NB4 (cell line): ENCODE data around the gene C1QTNF9B.

Experiments used
- DNase-seq: peaks from one replicate; pipeline ENCODE4 v3.0.0; 2010; ENCODE audit warnings: low read depth
- H3K4me3 ChIP-seq: one replicate; pipeline ENCODE4 v1.5.1; 2011; ENCODE audit warnings: mild to moderate bottlenecking, low read depth, low read length, moderate library complexity
- CTCF ChIP-seq: IDR thresholded peaks from one replicate; pipeline ENCODE4 v1.5.1; 2012; ENCODE audit warnings: low read depth, low read length
- MYC ChIP-seq: IDR thresholded peaks from 2 replicates; pipeline ENCODE4 v1.6.1; 2011; ENCODE audit warnings: low read depth, low read length
- POLR2A ChIP-seq: IDR thresholded peaks from 2 replicates; pipeline ENCODE4 v1.6.1; 2011; ENCODE audit warnings: mild to moderate bottlenecking; ENCODE audit not compliant: insufficient read length; ENCODE audit errors: extremely low read depth
- TF ChIP-seq, protein P1 (sequence below): IDR thresholded peaks from 2 replicates; pipeline ENCODE4 v1.6.1; 2011; ENCODE audit warnings: low read depth, low read length

The C1QTNF9B gene

DNA sequence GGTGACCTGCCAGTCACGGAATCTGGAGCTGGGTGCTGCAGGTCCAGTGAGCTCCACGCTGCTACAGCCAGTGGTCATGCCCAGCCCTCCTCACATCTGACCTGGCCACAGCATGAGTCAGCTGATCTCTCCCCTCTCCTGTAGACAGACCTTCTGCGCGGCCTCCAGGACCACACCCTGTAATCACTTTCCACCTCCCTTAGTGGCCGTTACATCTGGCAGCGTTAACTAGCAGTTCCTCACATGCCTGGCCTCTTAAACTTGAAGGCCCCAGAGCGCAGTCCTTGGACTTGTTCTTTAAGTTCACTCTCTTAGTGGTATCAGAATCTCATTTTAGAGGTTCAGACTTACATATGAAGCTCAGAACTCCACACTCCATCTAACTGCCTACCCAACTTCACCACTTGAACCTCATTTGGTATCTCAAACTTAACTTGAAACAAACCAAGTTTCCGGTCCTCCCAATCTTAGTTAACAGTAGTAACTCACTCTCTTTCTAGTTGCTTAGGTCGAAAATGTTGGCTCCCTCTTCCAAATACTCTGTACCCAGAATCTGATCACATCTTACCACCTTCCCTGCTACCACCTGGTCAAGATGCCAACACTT, 30.8 kb downstream of the C1QTNF9B start:
- no peak overlapping the region for H3K4me3 ChIP-seq
- DNase-seq = no peak
- TF ChIP-seq CTCF (no peak), POLR2A (no peak)

DNA sequence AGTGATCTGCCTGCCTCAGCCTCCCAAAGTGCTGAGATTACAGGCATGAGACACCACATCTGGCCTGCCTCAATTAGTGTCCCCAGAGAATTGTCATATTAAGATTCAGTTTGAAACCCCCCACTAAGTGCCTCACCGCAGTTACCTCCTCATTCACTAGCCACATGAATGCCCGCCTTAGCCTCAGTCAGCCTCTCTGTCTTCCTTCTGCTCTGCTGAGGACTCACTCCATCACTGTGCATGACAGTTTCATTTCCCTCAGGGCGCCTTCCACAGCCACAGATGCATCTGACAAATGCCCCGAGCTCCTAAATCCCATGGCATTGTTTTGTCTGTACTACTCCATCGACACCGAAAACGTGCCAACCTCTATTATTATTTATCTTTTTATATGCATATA, 31.4 kb downstream of the C1QTNF9B start:
- no peak for DNase-seq
- TF ChIP-seq, protein P1, sequence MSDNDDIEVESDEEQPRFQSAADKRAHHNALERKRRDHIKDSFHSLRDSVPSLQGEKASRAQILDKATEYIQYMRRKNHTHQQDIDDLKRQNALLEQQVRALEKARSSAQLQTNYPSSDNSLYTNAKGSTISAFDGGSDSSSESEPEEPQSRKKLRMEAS = no peak
- TF ChIP-seq CTCF (no peak), POLR2A (no peak), MYC (no peak)
- H3K4me3 ChIP-seq = no peak overlapping the region

DNA sequence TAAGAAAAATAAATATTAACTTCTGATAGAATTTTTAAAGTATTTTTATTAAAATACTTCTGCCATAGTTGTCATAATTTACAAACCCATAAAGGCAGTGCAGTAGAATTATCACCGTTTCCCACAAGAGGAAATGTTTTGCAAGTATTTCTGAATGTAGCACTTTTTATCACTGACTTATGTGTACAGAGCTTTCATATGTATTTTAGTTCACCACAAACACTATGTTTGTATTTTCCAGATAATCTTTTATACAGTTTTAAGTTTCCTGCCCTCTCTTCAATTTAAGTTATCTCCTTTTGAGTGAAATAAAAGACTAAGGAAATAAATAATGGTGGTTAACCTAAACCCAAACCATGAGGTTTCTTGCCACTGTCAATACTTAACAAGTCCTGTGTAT, 32.3 kb downstream of the C1QTNF9B start:
- DNase-seq = no peak
- TF ChIP-seq POLR2A (no peak), MYC (no peak), CTCF (no peak)
- TF ChIP-seq, protein P1 = no peak
- H3K4me3 ChIP-seq = no peak overlapping the region

DNA sequence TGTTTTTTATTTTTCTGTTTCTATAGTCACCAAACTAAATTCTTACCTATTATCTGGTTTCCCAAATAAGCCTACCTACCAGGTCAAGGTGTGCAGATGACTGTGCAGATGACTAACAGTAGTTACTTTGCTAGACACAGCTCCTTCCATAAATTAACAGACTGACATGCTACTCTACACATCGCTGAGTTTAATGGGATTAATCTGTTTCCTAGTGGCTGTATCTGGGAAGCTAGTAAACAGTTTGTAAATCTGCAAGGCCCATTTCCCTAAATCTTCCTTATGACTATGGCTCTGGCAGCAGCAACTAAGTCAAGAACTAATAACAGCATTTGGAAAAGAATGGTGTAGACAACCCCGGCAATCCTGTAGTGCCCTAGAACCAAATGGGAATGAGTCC, 36.0 kb downstream of the C1QTNF9B start:
- no peak for DNase-seq
- TF ChIP-seq POLR2A (no peak), MYC (no peak), CTCF (no peak)
- TF ChIP-seq, protein P1 = no peak
- no peak overlapping the region for H3K4me3 ChIP-seq

DNA sequence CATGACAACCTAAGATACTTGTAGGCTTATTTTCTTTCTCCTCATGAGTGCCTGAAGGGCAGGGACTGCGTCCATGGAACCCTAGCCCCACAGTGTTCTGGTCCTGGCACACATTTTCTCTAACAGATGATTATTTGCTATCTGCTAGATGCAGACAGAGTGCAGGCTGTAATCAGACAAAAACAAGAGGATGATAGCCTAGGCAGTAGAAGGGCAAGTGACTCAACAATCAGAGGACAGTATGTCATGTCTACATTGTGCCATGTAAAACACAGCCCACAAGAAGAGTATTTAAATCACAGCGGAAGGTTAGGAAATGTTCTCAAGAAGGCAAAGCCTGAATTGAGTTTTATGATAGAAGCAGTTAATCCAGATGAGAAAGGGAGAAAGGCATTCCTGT, 37.4 kb downstream of the C1QTNF9B start:
- H3K4me3 ChIP-seq = no peak overlapping the region
- TF ChIP-seq, protein P1 = no peak
- no peak for TF ChIP-seq MYC
- no peak for TF ChIP-seq POLR2A
- TF ChIP-seq CTCF = no peak
- DNase-seq = no peak

- DNase-seq = no peak
- TF ChIP-seq MYC = no peak
- no peak for TF ChIP-seq POLR2A
- no peak for TF ChIP-seq CTCF
- TF ChIP-seq, protein P1 = no peak
- no peak overlapping the region for H3K4me3 ChIP-seq
These were observed 37.8 kb downstream of the C1QTNF9B start for GRCh38 chr13:23859455-23859854.
